Common myeloid progenitor, CD34-positive (primary cell): ENCODE measurements around the gene C16orf96.

Source experiments
- CTCF ChIA-PET: fragments of 350-600 bp; sonication (Branson Sonifier 250); formaldehyde crosslinking; loops from one replicate; lab custom pipeline; 2021; ENCODE audit warnings: antibody characterized with exemption; lab: Charles Lee
- POLR2A ChIA-PET: fragments of 350-600 bp; sonication (Branson Sonifier 250); formaldehyde crosslinking; loops from one replicate; lab custom pipeline; 2021; ENCODE audit warnings: antibody characterized with exemption; lab: Charles Lee
- DNase-seq, 3 donors: peaks; one replicate each; pipeline versions ENCODE4 v3.0.0 to v3.0.0-alpha.2; 2013
- H3K27ac ChIP-seq, 2 experiments: 1 replicate in 1 of 2; 2 replicates in 1 of 2; pipeline ENCODE4 v1.7.0; 2013; ENCODE audit warnings: inconsistent platforms in 2 of 2, low read length in 2 of 2, mild to moderate bottlenecking in 2 of 2, low read depth in 1 of 2, moderate library complexity in 1 of 2; ENCODE audit not compliant: severe bottlenecking in 2 of 2, insufficient read depth in 1 of 2, poor library complexity in 1 of 2
- H3K27me3 ChIP-seq, 5 experiments: replicated peaks in 2 of 5; 1 replicate in 3 of 5; 2 replicates in 2 of 5; pipeline versions ENCODE4 v1.6.1 to v1.7.0; 2013; ENCODE audit warnings: low read length in 4 of 5, mild to moderate bottlenecking in 2 of 5, moderate library complexity in 2 of 5, inconsistent platforms in 1 of 5; ENCODE audit not compliant: insufficient read depth in 5 of 5, control insufficient read depth in 4 of 5
- H3K36me3 ChIP-seq, 4 experiments: 1 replicate in 2 of 4; 2 replicates in 2 of 4; pipeline versions ENCODE4 v1.6.1 to v1.7.0; 2013; ENCODE audit warnings: low read length in 3 of 4, control low read depth in 1 of 4, mild to moderate bottlenecking in 1 of 4; ENCODE audit not compliant: control insufficient read depth in 4 of 4, insufficient read depth in 4 of 4
- H3K4me1 ChIP-seq, 4 experiments: 1 replicate in 3 of 4; 2 replicates in 1 of 4; pipeline versions ENCODE4 v1.6.1 to v1.7.1; 2013; ENCODE audit warnings: low read length in 3 of 4, mild to moderate bottlenecking in 3 of 4, control low read depth in 1 of 4, inconsistent platforms in 1 of 4, moderate library complexity in 1 of 4; ENCODE audit not compliant: control insufficient read depth in 4 of 4, insufficient read depth in 4 of 4; ENCODE audit errors: control extremely low read depth in 1 of 4
- H3K4me3 ChIP-seq, 7 experiments: 1 replicate in 4 of 7; 2 replicates in 3 of 7; pipeline versions ENCODE4 v1.5.1 to v1.7.0; 2013; ENCODE audit warnings: mild to moderate bottlenecking in 7 of 7, low read length in 6 of 7, moderate library complexity in 6 of 7, inconsistent platforms in 2 of 7, low read depth in 2 of 7, control low read depth in 1 of 7; ENCODE audit not compliant: insufficient read depth in 4 of 7, control insufficient read depth in 1 of 7; ENCODE audit errors: extremely low read depth in 1 of 7
- H3K9me3 ChIP-seq, 5 experiments: 1 replicate in 4 of 5; 2 replicates in 1 of 5; pipeline versions ENCODE4 v1.6.1 to v1.7.1; 2013; ENCODE audit warnings: low read length in 4 of 5, mild to moderate bottlenecking in 2 of 5, inconsistent platforms in 1 of 5, low read depth in 1 of 5, moderate library complexity in 1 of 5; ENCODE audit not compliant: control insufficient read depth in 4 of 5, insufficient read depth in 2 of 5; ENCODE audit errors: control extremely low read depth in 1 of 5
- WGBS: methylation state at CpG from one replicate; pipeline ENCODE4 v1.1.5; 2013; ENCODE audit not compliant: insufficient coverage; 5-methylcytosine and 5-hydroxymethylcytosine counted together

Gene C16orf96

GRCh38 chr16:4533490-4533889 is 22.6 kb upstream of the C16orf96 start:
- no peak overlapping the region for H3K4me3 ChIP-seq
- no peaks in the 10 kb centered on the region for H3K27me3 ChIP-seq
- H3K27ac ChIP-seq, result no peak overlapping the region
- CTCF ChIA-PET, result interaction anchor here (1.4 kb wide), 2 partner anchors 27 to 44 kb away, joined by 4 to 6 read pairs; no protein-coding TSS in a partner anchor
- H3K36me3 ChIP-seq, result peaks cover 4 to 19% (median 13%) of the 10 kb centered on the region in 4 experiments
- no peaks in the 10 kb centered on the region for H3K9me3 ChIP-seq
- DNase-seq, result no peak
- H3K4me1 ChIP-seq, result peaks cover 3 to 33% (median 30%) of the 10 kb centered on the region in 4 experiments
- POLR2A ChIA-PET, result no interaction called here
- WGBS, result 95% methylated on average over 6 of the region's 6 CpGs

- no peak overlapping the region for H3K4me3 ChIP-seq
- POLR2A ChIA-PET, result no interaction called here
- peaks cover 4 to 19% (median 13%) of the 10 kb centered on the region in 4 experiments for H3K36me3 ChIP-seq
- H3K9me3 ChIP-seq, result peaks cover 0 to 6% (median 0%) of the 10 kb centered on the region in 5 experiments
- no peak overlapping the region for H3K27ac ChIP-seq
- WGBS, result 86% methylated on average over 6 of the region's 13 CpGs
- H3K27me3 ChIP-seq, result no peaks in the 10 kb centered on the region
- peaks cover 3 to 27% (median 25%) of the 10 kb centered on the region in 4 experiments for H3K4me1 ChIP-seq
- DNase-seq, result no peak
- CTCF ChIA-PET, result interaction anchor here (0.9 to 1.2 kb wide), 4 partner anchors 9 to 17 kb away, joined by 3 read pairs; no protein-coding TSS in a partner anchor
These were observed 21.9 kb upstream of the C16orf96 start for GRCh38 chr16:4534151-4534790.

- ChIA-PET CTCF (interaction anchor here (0.7 to 2.5 kb wide), 8 partner anchors 11 to 54 kb away, joined by 3 to 17 read pairs (median 4); no protein-coding TSS in a partner anchor), POLR2A (interaction anchor here (0.9 kb wide), 1 partner anchor 21 kb away, joined by 3 read pairs; no protein-coding TSS in a partner anchor)
These were observed 20.5 kb upstream of the C16orf96 start for GRCh38 chr16:4535627-4536108.

GRCh38 chr16:4536391-4537106 is 19.6 kb upstream of the C16orf96 start:
- H3K4me3 ChIP-seq, result no peak overlapping the region
- peaks cover 4 to 16% (median 13%) of the 10 kb centered on the region in 4 experiments for H3K36me3 ChIP-seq
- no peaks in the 10 kb centered on the region for H3K27me3 ChIP-seq
- 92% methylated on average over 13 of the region's 15 CpGs for WGBS
- no peak for DNase-seq
- H3K4me1 ChIP-seq, result peaks cover 0 to 20% (median 16%) of the 10 kb centered on the region in 4 experiments
- peaks cover 0 to 15% (median 9%) of the 10 kb centered on the region in 5 experiments for H3K9me3 ChIP-seq
- CTCF ChIA-PET, result interaction anchor here (0.7 to 2.5 kb wide), 10 partner anchors 10 to 55 kb away, joined by 3 to 17 read pairs (median 4); no protein-coding TSS in a partner anchor
- H3K27ac ChIP-seq, result no peak overlapping the region
- POLR2A ChIA-PET, result interaction anchor here (0.6 to 0.9 kb wide), 3 partner anchors 22 to 48 kb away, joined by 3 to 5 read pairs (median 3); no protein-coding TSS in a partner anchor

More at GRCh38 chr16:4535627-4536108, 20.5 kb upstream of the C16orf96 start:
- H3K27me3 ChIP-seq, result no peaks in the 10 kb centered on the region
- peaks cover 0 to 20% (median 16%) of the 10 kb centered on the region in 4 experiments for H3K4me1 ChIP-seq
- no peak overlapping the region for H3K4me3 ChIP-seq
- H3K27ac ChIP-seq, result no peak overlapping the region
- WGBS, result 47% methylated on average over 4 of the region's 7 CpGs
- peak in 2 of 3 donors; percentile 36 to 43 for DNase-seq
- peaks cover 0 to 15% (median 9%) of the 10 kb centered on the region in 5 experiments for H3K9me3 ChIP-seq
- peaks cover 4 to 19% (median 13%) of the 10 kb centered on the region in 4 experiments for H3K36me3 ChIP-seq

GRCh38 chr16:4537376-4538343 is 18.5 kb upstream of the C16orf96 start:
- Histone ChIP-seq H3K4me1 (peaks cover 0 to 20% (median 16%) of the 10 kb centered on the region in 4 experiments), H3K27ac (no peak overlapping the region), H3K9me3 (peaks cover 0 to 15% (median 9%) of the 10 kb centered on the region in 5 experiments), H3K4me3 (peak overlapping the region; percentile 38 to 84 (median 68)), H3K36me3 (peaks cover under 1 to 6% (median 3%) of the 10 kb centered on the region in 4 experiments), H3K27me3 (no peaks in the 10 kb centered on the region)
- WGBS, result 24% methylated on average over 50 of the region's 75 CpGs
- DNase-seq, result no peak
- POLR2A ChIA-PET, result no interaction called here
- CTCF ChIA-PET, result interaction anchor here (0.6 to 2.5 kb wide), 3 partner anchors 24 to 67 kb away, joined by 3 to 17 read pairs (median 5); no protein-coding TSS in a partner anchor
